Activated T-cell treated with anti-CD3 and anti-CD28 coated beads for 24 hours (primary cell): ENCODE results near the gene ADCY4.
A peak's percentile ranks its signal among the peaks of the same experiment; 100 is the strongest.

ENCODE experiments used
- DNase-seq: peaks from one replicate; pipeline ENCODE4 v3.0.0-alpha.2; 2020; ENCODE audit warnings: low read depth

ADCY4 gene

DNA sequence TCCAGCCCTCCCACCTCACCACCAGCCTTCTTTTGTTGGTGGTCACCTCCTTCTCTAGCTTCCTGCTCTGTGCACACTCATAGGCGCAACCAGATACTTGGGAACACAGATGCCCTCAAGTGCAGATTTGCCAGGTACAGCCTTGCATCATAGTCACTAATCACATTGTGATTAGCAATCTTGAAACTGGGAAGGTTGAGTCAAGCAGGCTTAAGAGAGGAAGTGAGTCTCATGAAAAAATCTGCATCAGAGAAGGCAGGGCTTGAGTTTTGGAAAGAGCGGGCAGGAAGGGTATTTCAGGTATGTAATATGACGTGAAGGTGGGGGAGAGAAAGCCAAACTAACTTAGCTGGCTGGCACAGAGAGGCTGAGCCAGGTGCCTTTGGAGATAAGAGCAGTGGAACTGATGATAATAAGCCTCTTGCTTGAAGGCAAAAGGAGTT is 60.7 kb downstream of the ADCY4 start:
- DNase-seq: peak; percentile 52

- DNase-seq: no peak
Observed at GRCh38 chr14:24273422-24273998, 61.4 kb downstream of the ADCY4 start.

DNA sequence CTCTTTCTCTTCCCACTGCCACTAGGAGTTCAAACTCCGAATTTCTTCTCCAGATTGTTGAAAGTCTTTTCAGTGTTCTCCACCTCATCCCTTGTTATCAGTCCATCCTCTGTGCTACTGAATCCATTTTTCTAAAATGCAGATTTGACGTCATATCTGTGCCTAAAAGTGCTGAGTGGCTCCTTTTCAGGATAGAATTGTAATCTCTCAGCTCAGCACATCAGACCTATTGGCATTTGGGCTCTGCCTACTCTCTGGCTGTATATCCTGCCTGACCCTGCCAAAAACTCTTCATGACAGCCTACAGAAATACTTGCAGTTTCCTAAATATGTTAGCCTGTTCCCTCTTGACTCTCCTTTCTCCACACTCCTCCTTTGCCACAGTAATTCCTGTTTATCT is 62.4 kb downstream of the ADCY4 start:
- no peak for DNase-seq

GRCh38 chr14:24271834-24272263 is 63.0 kb downstream of the ADCY4 start:
- no peak for DNase-seq

DNA sequence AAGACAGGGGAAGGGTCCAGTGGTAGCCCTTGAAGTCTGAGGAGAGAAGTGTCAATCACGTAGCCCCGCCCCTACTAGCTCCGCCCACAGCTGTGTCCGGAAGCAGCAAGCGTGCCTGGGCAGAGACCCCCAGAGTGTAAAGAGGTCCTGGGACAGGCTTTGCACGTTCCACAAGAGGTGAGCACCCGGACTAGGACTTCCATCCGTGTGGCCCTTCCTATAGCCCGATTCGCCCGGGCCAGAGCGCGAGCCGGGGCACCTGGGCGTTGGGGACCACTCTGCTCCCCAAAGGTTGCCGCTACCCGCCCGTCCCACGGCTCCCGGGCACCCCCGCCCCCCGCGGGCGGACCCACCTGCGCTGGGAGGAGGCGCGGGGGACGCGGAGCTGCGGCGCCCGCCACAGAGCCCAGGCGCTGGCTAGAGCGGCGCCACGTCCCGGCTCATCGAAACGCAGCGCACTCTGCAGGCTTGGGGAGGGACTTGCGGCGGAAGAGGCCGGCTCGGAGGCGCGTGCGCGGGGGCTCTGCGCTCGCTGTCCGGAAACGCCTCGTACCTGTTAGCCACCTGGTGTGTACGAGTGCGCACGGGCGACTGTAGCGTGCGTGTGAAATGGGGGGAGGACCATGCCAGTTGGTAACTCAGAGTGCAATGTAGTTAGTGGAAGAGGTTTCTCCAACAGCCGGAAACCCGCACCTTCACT is 63.6 kb downstream of the ADCY4 start, which contains the start of gene RABGGTA:
TSS of gene RABGGTA (minus strand) at position 464 of the 700 bp plus-strand sequence. CDS start 482 bp downstream, outside the sequence.
- peak; percentile 85 for DNase-seq

DNA sequence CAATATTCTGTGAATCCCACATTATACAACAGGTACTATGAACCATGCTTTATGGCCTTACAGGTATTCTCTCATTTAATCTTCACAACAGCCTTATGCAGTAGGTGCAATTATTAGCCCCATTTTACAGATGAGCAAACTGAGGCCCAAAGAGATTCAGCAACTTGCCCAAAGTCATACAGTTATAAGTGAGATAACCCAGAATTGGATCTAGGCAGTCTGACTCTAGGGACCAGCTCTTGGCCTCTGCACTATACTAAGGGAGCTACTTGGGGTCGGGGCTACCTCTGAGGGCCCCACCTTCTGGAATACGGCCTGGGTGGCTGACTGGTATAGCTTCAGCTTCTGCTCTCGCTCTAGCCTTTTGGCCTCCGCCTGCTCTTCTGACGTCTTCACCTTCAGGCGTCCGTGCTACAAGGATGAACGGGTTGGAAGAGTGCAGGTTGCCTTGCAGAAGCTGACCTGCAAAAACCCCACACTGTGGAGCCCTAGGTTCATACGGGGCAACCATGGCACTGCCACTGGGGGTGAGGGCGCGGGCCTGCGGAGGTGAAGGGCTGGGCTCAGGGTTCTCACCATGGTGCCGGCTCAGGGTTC is 64.2 kb downstream of the ADCY4 start:
- no peak for DNase-seq

- no peak for DNase-seq
Observed at GRCh38 chr14:24269910-24270536, 64.8 kb downstream of the ADCY4 start.

DNA sequence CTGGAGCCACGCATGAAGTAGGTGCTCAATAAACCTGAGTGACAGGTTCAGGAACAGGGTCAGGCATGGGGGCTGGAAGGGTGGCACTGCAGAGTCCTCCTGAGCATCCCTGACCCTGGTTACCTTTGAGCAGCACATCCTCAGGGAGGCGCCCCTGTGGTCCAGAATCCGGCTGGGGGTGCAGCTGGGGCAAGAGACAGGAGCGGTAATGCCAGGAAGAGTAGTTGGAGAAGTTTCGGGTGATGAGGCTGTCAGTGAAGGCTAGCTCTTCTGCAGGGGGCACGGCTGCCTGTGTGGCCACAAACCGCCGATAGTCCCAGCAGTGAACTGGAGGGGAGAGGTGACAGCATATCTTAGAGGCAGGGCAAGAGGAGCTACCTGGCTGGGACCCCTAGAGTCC is 65.5 kb downstream of the ADCY4 start:
- no peak for DNase-seq
